ENCODE results near the gene EFCAB9.

The EFCAB9 gene

DNA sequence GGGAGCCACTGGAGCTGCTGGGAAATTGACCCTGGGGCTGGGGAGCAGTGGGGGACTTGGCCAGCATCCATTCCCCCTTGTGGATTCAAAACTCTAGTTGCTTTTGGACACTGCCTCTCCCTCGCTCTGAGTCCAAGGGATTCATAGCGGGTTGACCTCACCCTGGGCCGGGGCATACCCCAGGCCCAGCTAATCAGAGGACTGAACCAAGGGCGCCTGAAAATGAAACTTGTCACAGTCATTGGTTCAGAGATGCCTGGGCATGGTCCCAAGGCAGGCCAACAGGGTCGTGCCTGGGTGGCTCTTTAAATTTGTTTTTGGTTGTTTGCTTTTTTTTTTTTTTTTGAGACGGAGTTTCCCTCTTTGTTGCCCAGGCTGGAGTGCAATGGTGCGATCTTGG is 28.5 kb upstream of the EFCAB9 start:
- no peak for DNase-seq (ENCODE audit: low read depth in 1 of 2, low spot score in 1 of 2)

DNA sequence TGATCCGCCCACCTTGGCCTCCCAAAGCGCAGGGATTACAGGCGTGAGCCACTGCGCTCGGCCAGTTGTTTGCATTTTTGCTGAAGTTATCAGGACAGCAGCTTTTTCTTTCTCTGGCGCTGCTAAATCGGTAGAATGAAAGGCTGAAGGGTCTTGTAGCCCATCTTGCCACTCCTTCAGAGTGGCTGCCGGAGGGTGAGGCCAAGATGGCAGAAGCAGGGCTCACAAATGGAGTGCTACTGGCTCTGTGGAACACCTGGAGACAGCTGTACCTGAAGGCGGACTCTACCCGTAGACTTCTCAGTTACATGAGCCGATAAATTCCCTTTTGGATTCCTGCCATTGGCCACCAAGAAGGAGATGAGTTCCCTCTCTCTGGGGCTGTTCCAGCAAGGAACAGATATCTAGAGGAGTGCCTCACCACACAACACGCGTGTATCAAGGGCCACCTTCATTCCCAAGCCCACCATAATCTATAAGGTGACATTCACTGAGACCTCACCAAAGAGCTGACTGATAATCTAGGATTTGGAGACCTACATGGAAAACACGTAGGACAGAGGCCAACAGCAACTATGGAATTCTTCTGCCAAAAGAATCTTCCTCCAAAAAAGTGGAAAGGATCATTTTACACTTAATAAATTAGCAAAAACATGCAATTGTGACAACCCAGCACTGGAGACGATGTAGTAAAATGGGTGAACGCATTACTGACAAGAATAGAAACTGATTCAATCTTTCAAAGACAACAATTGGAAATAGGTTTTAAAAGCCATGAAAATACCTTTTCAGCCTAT is 27.7 kb upstream of the EFCAB9 start:
- DNase-seq (ENCODE audit: low read depth in 1 of 2, low spot score in 1 of 2) = no peak

DNA sequence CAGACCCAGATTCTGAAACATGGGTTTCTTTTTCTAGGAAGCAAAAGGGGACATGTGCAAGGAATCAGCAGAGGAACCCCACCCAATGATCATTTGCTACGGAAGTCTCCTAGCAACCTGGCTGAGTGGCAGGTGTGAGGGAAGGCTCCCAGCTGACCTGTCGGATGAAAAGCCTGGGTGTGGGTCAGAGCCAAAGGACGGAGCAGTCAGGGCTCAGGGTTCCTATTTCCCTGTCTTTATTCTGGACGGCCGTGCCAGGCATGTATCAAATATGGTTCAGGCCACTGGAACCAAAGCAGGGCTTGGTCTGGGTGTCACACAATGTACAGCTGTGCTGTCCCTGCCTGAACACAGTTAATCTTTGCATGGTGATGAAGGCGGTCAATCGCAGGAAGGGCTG is 26.1 kb upstream of the EFCAB9 start:
- no peak for DNase-seq (ENCODE audit: low read depth in 1 of 2, low spot score in 1 of 2)

DNA sequence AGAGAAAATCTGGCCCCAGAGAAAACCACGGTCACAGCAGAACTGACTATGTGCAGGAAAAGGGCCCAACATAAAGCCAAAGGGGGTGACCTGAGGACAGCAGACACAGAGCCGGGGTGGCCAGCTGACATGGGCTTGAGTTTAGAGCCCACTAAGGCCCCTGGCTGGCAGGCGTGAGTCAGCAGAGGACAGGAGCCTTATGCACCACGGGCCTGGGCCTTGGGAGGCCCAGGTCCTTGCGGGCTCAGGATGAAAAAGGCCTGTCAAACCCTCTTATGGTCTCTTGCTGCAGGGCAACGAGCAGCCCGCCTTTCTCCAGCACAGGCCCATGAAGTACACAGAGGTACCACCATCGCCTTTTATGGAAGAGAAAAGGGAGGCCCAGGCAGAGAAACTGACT is 25.7 kb upstream of the EFCAB9 start:
- DNase-seq (ENCODE audit: low read depth in 1 of 2, low spot score in 1 of 2) = no peak

DNA sequence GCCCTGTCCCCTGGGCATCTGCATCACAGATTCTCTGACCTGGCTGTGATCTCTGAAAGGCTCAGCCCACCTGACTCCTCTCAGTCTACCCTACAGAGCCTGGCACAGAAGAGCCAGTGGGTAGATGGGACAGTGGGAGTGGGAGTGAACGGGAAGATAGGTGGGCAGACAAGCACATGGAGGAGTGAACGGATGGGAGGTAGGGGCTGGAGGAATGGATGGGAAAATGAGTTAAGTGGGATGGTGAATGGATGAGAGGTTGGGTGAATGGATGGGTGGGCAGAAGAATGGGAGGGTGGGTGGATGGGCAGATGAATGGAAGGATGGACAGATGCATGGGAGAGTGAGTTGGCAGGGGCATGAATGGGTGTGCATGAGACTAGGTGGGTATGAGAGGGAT is 24.8 kb upstream of the EFCAB9 start:
- DNase-seq (ENCODE audit: low read depth in 1 of 2, low spot score in 1 of 2) = no peak

DNA sequence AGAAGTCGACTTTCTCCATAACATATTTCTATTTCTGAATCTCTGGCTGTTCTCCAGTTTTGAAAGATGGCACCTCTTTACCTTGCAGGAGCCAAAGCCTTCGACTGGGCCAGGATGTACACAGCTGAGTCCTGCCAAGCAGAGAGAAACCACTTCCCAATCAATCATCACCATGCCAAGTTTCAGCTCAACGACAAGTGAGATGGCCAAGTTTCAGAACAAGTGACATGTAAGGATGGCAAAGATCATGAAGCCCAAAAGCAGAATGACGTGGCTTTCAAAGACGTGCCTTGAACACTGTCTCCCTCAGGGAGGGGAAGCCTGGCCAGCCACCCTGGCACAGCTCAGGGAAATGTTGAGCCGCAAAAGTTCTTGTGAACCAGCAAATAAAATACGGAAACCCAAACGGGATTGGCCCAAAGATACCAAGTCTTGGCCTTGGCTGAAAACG is 23.7 kb upstream of the EFCAB9 start:
- no peak for DNase-seq (ENCODE audit: low read depth in 1 of 2, low spot score in 1 of 2)

DNA sequence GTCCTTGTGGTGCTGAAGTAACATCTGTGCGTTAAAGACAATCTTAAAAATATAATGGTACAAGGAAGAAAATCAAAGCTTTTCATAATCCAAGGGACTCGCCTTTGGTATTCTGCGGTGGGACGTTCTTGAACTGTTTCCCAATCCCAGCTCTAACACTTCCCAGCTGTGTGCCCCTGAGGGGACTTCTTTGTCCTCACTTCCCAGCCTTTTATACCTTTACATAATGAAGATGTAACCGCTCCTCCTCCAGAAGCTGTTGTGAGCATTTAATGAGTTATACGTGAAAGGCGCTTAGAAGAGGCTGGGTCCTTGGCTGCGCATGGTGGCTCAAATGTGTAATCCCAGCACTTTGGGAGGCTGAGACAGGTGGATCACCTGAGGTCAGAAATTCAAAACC is 22.9 kb upstream of the EFCAB9 start:
- DNase-seq (ENCODE audit: low read depth in 1 of 2, low spot score in 1 of 2) = no peak

DNA sequence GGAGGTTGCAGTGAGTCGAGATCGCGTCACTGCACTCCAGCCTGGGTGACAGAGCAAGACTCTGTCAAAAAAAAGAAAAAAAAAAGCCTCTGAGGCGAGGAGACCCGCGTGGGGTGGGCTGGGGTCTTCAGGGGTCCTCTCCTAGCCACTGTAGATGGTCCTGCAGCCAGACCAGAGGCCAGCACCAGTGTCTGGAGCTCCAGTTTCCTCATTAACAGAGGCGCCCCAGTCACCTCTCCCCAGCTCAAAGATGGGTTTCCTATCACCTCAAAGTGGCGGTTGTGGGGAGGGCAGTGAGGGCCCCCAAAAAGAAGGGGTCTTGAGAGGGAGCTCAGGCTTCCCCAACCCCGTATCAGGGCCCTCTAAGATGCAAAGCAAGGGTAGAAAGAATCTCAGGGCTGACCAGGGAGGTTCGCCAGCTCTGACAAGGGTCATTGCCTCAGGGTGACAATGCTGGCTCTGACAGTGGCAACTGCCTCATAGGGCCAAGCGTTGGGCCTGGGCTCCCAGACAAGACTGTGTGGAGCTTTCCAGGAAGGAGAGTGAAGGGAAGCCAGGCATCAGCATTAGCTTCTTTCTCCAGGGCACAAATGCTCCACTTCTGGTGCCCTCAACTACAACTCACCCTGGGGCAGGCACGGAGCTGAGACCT is 20.9 kb upstream of the EFCAB9 start:
- DNase-seq (ENCODE audit: low read depth in 1 of 2, low spot score in 1 of 2) = no peak

DNA sequence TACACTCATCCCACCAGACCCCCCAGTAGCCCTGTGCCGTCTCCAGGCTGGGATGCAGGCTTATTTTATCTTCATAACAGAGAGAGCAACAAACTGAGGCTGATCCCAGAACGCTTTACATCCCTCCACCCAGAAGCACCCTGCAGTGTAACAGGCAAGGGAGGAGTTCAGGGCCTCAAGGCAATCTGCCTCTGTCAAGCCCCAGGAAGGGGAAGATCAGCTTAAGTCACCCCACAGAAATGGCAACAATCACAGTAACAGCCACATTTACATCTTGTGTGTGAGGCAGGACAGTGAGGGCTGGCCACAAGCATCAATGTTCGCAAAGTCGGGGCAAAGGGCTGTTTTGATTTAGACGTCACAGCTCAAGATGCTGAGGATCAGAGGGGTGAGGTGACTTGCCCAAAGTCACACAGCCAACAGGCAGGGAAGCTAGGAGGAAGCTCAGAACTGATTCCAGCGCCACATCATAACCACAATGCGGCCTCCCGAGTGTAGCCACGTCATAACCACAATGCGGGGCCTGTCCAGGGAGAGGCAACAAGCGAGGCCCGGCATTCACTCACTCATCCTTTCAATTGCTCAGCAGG is 20.3 kb upstream of the EFCAB9 start:
- peak; percentile 42 to 62 for DNase-seq (ENCODE audit: low read depth in 1 of 2, low spot score in 1 of 2)

DNA sequence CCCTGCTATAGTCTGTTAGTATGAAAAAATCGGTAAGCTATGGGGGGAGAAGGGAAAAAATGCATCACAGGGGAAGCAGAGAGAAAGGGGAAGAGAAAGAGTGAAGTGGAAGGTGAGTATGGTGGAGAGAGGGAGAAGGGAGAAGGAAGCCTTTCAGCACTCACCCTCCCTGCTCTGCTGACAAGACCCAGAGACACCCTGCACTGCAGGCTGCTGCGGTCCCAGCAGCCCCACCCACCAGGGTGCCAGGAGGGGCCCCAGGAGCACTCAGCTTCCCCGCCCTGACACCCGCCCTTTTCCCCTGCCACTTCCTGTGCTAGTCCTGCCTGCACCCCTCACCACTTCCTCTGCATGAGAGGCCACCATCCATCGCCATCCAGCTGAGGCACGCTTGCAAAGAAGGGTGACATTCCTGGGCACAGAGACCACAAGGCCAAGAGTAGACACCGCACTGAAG is 18.7 kb upstream of the EFCAB9 start:
- DNase-seq (ENCODE audit: low read depth in 1 of 2, low spot score in 1 of 2) = peak; percentile 83 to 86

DNA sequence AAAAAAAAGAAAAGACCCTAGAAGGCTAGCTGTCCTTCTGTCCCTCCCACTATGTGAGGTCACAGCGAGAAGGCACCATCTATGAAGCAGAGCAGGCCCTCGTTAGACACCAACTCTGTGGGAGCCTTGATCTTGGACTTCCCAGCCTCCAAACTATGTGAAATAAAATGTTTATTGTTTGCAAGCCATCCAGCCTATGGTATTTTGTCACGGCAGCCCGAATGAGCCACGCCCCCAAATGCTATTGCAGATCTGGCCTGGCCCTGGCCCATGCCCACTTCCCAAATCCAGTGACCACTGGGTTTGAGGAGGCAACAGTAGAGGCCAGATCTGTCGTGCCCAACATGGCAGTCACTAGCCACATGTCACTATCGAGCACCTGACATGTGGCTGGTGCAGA is 16.8 kb upstream of the EFCAB9 start:
- DNase-seq (ENCODE audit: low read depth in 1 of 2, low spot score in 1 of 2) = no peak

DNA sequence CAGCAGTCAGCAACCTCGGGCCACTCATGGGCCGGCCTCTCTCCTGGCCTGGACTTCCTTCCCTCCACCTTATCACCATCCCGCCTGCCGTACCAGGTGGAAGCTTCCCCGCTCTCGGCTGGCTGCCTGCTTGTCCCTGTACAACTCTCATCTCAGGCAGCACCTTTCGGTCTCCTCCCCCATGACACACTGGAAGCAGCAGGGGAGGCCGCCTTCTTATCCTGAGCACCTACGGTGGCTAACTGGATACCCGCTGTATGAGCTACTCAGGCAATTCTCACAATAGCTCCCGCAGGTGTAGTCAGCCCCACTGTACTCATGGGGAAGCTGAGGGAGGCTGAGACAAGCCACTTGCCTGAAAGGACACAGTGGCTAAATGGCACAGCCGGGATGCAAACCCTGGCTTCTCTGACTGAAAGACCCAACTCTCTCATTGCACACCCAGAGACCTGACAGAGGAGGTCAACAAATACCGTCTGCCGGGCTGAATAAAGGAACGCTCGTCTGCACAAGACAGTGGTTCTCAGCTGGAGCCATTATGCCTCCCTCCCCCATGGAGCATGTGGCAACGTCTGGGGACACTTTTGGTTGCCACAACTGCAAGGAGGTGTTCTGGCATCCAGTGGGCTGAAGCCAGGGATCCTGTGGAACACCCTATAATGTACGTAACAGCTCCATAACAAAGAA is 15.5 kb upstream of the EFCAB9 start:
- no peak for DNase-seq (ENCODE audit: low read depth in 1 of 2, low spot score in 1 of 2)

DNA sequence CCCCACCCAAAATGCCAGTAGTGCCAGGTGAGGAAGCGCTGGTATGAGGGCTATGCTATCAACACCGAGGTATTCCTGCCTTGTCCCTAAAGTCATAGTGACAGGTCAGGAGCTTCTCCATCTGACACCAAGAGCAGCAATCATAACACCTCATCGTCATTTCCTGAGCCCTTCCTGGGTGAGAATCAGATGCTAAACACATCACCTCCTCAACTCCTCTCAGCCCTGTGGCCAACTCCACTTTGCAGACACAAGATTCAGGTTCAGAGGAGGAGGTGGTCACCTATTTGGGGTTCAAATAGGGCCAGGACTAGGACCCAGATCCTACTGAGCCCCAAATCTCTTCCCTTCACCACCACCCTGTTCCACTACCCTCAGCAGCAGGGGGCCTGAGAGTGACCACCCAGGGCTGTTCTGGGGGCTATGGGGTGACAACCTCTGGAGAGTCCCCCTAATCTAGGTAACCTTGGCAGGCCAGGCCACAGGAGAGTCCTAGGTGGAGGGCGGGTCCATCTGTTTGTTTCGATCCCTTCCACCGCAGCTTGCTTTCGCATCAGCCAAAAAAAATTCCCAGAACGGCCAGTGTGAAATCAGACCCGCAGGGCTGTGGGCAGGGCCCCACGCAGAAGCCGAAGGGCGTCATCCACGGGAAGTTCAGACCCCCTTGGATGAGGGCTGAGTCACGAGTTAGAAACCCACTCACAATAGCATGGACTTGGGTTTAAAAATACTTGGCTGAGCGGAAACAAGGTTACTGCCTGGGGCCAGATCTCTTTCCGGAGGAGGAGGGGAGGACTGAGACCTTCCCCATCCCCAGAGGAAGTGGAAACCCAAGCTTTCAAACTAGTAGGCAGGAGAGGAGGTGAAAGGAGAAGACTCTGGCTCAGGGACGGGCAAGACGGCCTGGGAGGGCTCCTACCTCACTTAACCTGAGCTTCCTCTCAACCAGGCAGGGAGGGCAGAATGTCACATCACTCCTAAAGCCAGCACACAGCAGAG is 14.7 kb upstream of the EFCAB9 start:
- DNase-seq (ENCODE audit: low read depth in 1 of 2, low spot score in 1 of 2) = no peak

DNA sequence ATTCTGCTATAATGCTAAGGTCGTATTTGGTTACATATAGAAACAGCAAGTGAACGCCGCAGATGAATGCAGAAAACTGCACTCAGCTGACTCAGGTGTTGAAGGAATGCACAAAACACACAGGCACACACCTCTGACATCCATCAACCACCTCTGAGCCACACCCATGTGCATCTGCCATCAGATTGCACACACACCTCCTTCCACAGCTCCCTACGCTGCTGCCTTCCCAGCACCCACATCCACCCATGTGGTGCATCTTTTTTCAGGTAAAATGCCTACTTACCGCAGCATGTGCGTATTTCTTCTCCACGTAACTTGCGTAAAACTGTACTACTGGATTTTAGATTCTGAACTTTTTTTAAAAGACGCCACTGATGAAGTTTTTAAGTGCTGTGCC is 13.0 kb upstream of the EFCAB9 start:
- no peak for DNase-seq (ENCODE audit: low read depth in 1 of 2, low spot score in 1 of 2)

DNA sequence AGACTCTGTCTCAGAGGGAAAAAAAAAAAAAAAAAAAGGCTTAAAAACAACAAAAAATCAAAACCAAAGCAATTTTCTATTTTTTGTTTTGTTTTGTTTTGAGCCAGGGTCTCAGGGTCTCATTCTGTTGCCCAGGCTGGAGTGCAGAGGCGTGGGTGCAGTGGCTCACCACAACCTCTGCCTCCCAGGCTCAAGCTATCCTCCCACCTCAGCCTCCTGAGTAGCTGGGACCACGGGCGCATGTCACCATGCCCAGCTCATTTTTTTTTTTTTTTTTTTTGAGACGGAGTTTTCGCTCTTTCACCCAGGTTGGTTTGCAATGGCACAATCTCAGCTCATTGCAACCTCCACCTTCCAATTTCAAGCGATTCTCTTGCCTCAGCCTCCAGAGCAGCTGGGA is 11.7 kb upstream of the EFCAB9 start:
- no peak for DNase-seq (ENCODE audit: low read depth in 1 of 2, low spot score in 1 of 2)

DNA sequence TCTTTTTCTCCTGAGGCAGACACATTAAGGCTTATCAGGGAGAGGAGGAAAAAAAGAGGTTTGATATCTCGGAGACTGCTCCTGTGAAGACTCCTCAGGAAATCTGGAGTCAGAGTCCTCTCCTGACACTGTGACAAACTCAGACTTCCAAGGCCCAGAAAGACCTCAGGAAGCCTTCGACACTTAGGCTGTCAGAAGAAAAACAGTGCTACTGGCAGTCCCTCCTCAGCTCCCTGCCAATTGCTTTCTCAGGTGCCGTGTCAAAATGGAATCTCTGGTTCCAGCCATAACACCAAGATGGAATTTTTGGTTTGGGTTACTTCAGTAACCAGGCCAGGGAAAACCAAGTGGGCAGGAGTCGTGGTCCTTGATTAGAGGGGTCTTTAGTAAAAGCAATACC is 10.1 kb upstream of the EFCAB9 start:
- DNase-seq (ENCODE audit: low read depth in 1 of 2, low spot score in 1 of 2) = no peak

DNA sequence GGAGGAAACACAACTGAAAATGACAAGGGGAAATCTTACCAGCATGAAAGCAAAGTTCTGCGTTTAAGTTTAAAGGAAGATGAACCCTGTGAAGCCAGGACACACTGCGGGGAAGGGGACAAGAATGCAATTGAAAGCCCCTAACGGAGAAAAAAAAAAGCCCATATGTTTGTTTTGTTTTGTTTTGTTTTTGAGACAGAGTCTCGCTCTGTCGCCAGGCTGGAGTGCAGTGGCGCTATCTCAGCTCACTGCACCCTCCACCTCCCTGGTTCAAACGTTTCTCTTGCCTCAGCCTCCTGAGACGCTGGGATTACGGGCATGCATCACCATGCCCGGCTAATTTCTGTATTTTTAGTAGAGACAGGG is 8.9 kb upstream of the EFCAB9 start:
- no peak for DNase-seq (ENCODE audit: low read depth in 1 of 2, low spot score in 1 of 2)

DNA sequence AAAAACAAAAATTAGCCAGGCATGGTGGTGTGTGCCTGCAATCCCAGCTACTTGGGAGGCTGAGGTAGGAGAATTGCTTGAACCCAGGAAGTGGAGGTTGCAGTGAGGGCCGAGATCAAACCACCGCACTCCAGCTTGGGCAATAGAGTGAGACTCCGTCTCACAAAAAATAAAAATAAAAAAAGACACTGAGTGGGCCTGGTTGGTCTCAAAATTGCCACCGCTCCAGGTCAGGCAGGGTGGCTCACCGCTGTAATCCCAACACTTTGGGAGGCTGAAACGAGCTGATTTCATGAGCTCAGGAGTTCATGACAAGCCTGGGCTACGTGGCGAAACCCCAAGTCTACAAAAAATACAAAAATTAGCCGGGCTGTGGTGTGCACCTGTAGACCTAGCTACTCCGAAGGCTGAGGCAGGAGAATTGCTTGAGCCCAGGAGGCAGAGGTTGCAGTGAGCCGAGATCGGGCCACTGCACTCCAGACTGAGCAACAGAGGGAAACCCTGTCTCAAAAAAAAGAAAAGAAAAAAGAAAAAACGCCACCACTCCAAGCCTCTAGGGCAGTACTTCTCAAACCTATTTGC is 7.8 kb upstream of the EFCAB9 start:
- no peak for DNase-seq (ENCODE audit: low read depth in 1 of 2, low spot score in 1 of 2)

DNA sequence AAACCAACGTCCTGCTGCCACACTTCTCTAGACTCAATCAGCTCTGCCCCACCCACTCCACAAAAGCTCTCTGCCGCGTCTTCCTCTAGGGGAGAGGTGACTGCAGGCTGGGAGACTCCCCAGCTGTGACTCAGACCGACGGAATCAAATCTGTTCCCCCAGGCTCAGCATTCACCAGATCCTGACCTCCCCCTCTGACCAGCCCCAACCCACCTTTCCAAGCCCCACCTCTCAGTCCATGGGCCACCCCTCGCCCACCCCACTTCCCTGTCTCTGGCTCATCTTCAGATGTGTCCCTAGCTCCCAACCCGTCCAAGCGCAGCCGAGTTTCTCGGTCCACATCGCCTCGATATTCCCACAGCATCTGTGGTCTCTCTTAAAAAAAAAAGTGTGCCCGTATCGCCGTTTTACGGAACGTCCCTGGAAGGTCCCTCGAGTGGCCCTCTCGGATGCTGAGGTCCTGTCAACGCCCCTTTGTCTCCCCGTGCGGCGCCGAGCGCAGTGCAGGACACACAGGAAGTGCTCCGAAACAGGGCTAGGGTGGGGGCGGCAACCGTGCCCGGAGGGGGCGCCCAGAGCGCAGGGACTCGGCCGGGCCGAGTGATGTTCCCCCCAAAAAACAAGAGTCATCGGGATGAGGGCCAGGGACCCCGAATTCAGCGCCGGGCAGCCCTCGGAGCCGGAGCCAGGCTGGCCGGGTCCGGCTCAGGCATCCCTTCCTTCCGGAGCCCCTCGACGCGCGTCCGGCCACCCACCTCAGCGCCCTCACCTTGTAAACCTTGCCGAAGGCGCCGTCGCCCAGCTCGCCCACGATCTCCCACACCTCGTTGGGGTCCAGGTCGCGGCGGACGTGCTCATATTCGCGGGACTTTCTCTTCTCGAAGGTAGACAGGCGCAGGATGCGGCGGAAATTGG is 6.6 kb upstream of the EFCAB9 start:
- DNase-seq (ENCODE audit: low read depth in 1 of 2, low spot score in 1 of 2) = peak; percentile 35 to 58
